Suprapubic skin (tissue), 4 donors: ENCODE measurements around the gene DHX30.

Experiments
- EP300 ChIP-seq: sonication (generic); formaldehyde crosslinking; IDR thresholded peaks from one replicate; pipeline ENCODE4 v1.6.1; 2017; ENCODE audit warnings: antibody characterized with exemption
- POLR2A ChIP-seq, 2 donors: fragments of 450-650 bp; IDR thresholded peaks; one replicate each; pipeline ENCODE4 v1.6.1; 2017; ENCODE audit warnings: antibody characterized with exemption in 2 of 2, mild to moderate bottlenecking in 2 of 2, moderate library complexity in 2 of 2
- POLR2AphosphoS5 ChIP-seq, 3 donors: sonication (generic); formaldehyde crosslinking; IDR thresholded peaks; one replicate each; pipeline ENCODE4 v1.6.1; 2017; ENCODE audit warnings: antibody characterized with exemption in 3 of 3
- TF ChIP-seq, protein P1 (sequence below), 2 donors: fragments of 200-600 bp in 1 of 2; fragments of 450-650 bp in 1 of 2; sonication (generic) in 1 of 2; IDR thresholded peaks; one replicate each; pipeline ENCODE4 v1.5.1; 2016 to 2019; ENCODE audit warnings: antibody characterized with exemption in 2 of 2, mild to moderate bottlenecking in 1 of 2, moderate library complexity in 1 of 2

DNA sequence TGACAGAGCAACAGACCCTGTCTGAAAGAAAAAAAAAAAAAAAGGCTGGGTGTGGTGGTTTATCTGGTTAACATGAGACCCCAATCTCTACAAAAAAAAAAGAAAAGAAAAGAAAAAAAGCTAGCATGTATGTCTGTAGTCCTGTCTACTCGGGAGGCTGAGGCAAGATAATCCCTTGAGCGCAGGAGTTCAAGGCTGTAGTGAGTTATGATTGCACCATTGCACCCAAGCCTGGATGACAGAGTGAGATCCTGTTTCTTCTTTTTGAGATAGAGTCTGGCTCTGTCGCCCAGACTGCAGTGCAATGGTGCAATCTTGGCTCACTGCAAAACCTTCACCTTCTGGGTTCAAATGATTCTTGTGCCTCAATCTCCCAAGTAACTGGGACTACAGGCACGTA lies 8.4 kb upstream of the DHX30 start:
- TF ChIP-seq, protein P1, sequence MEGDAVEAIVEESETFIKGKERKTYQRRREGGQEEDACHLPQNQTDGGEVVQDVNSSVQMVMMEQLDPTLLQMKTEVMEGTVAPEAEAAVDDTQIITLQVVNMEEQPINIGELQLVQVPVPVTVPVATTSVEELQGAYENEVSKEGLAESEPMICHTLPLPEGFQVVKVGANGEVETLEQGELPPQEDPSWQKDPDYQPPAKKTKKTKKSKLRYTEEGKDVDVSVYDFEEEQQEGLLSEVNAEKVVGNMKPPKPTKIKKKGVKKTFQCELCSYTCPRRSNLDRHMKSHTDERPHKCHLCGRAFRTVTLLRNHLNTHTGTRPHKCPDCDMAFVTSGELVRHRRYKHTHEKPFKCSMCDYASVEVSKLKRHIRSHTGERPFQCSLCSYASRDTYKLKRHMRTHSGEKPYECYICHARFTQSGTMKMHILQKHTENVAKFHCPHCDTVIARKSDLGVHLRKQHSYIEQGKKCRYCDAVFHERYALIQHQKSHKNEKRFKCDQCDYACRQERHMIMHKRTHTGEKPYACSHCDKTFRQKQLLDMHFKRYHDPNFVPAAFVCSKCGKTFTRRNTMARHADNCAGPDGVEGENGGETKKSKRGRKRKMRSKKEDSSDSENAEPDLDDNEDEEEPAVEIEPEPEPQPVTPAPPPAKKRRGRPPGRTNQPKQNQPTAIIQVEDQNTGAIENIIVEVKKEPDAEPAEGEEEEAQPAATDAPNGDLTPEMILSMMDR (IDR thresholded peaks at IDR 0.05): no peak
- TF ChIP-seq EP300 (no peak), POLR2A (IDR thresholded peaks at IDR 0.05) (no peak), POLR2AphosphoS5 (IDR thresholded peaks at IDR 0.05) (no peak)
